ENCODE data around the gene CCDC92. TPM values are rescaled to one million over a fixed set of nuclear protein-coding genes. Genes with fewer than 3 reads are reported as not detected.

The CCDC92 gene
- total and polyA plus RNA-seq, 2 experiments from 2014 or later = 16.9 to 60.2 TPM

GRCh38 chr12:123962513-123962912 is 10.1 kb downstream of the CCDC92 start:
- no peaks in the 10 kb centered on the region for H3K9me2 ChIP-seq (replicated peaks; ENCODE audit: insufficient read depth)
- H3K9me3 ChIP-seq (ENCODE audit: low read depth) = no peaks in the 10 kb centered on the region
- H3K27ac ChIP-seq = no peak overlapping the region
- WGBS (ENCODE audit: low lambda C conversion rate, missing lambda C conversion rate) = 82% methylated on average over 5 of the region's 5 CpGs
- no peak overlapping the region for H3K4me2 ChIP-seq
- H3K36me3 ChIP-seq (replicated peaks; ENCODE audit: insufficient read depth, low read depth) = no peaks in the 10 kb centered on the region
- DNase-seq (ENCODE audit: low spot score) = no peak
- peaks cover 51% of the 10 kb centered on the region for H3K79me2 ChIP-seq
- H2AFZ ChIP-seq = no peak overlapping the region
- no peaks in the 10 kb centered on the region for H4K20me1 ChIP-seq (ENCODE audit: insufficient read depth, poor library complexity, severe bottlenecking)
- TF ChIP-seq CTCF (IDR thresholded peaks at IDR 0.05; ENCODE audit: poor library complexity) = no peak
- TF ChIP-seq EZH2 (IDR thresholded peaks at IDR 0.05; ENCODE audit: borderline replicate concordance) = no peak
- no peak for TF ChIP-seq EZH2phosphoT487 (IDR thresholded peaks at IDR 0.05; ENCODE audit: low read depth, severe bottlenecking, unreplicated experiment)
- no peaks in the 10 kb centered on the region for H3K27me3 ChIP-seq
- H3K4me3 ChIP-seq = no peak overlapping the region
- peaks cover 7% of the 10 kb centered on the region for H3K4me1 ChIP-seq (ENCODE audit: insufficient read depth)

GRCh38 chr12:123961585-123962345 is 10.9 kb downstream of the CCDC92 start:
- Histone ChIP-seq H4K20me1 (ENCODE audit: insufficient read depth, poor library complexity, severe bottlenecking) (no peaks in the 10 kb centered on the region), H3K4me1 (ENCODE audit: insufficient read depth) (peaks cover 7% of the 10 kb centered on the region), H3K9me3 (ENCODE audit: low read depth) (no peaks in the 10 kb centered on the region), H3K27me3 (no peaks in the 10 kb centered on the region), H3K4me3 (no peak overlapping the region), H3K4me2 (no peak overlapping the region), H3K79me2 (peaks cover 47% of the 10 kb centered on the region), H3K36me3 (replicated peaks; ENCODE audit: insufficient read depth, low read depth) (no peaks in the 10 kb centered on the region), H3K9me2 (replicated peaks; ENCODE audit: insufficient read depth) (no peaks in the 10 kb centered on the region), H2AFZ (no peak overlapping the region), H3K27ac (no peak overlapping the region)
- TF ChIP-seq CTCF (IDR thresholded peaks at IDR 0.05; ENCODE audit: poor library complexity) = no peak
- TF ChIP-seq EZH2 (IDR thresholded peaks at IDR 0.05; ENCODE audit: borderline replicate concordance) = no peak
- TF ChIP-seq EZH2phosphoT487 (IDR thresholded peaks at IDR 0.05; ENCODE audit: low read depth, severe bottlenecking, unreplicated experiment) = no peak
- no peak for DNase-seq (ENCODE audit: low spot score)
- WGBS (ENCODE audit: low lambda C conversion rate, missing lambda C conversion rate) = 81% methylated on average over 12 of the region's 12 CpGs

- no peaks in the 10 kb centered on the region for H3K27me3 ChIP-seq
- no peaks in the 10 kb centered on the region for H3K9me2 ChIP-seq (replicated peaks; ENCODE audit: insufficient read depth)
- no peaks in the 10 kb centered on the region for H4K20me1 ChIP-seq (ENCODE audit: insufficient read depth, poor library complexity, severe bottlenecking)
- 56% methylated on average over 4 of the region's 4 CpGs for WGBS (ENCODE audit: low lambda C conversion rate, missing lambda C conversion rate)
- H3K9me3 ChIP-seq (ENCODE audit: low read depth) = no peaks in the 10 kb centered on the region
- H2AFZ ChIP-seq = no peak overlapping the region
- peaks cover 7% of the 10 kb centered on the region for H3K4me1 ChIP-seq (ENCODE audit: insufficient read depth)
- TF ChIP-seq CTCF (IDR thresholded peaks at IDR 0.05; ENCODE audit: poor library complexity) (no peak), EZH2 (IDR thresholded peaks at IDR 0.05; ENCODE audit: borderline replicate concordance) (no peak), EZH2phosphoT487 (IDR thresholded peaks at IDR 0.05; ENCODE audit: low read depth, severe bottlenecking, unreplicated experiment) (no peak)
- no peaks in the 10 kb centered on the region for H3K36me3 ChIP-seq (replicated peaks; ENCODE audit: insufficient read depth, low read depth)
- peaks cover 43% of the 10 kb centered on the region for H3K79me2 ChIP-seq
- no peak for DNase-seq (ENCODE audit: low spot score)
- no peak overlapping the region for H3K27ac ChIP-seq
- H3K4me2 ChIP-seq = no peak overlapping the region
- no peak overlapping the region for H3K4me3 ChIP-seq
These were observed 11.8 kb downstream of the CCDC92 start for GRCh38 chr12:123960856-123961255.

Data from hepatocyte (in vitro differentiated cells).